Astrocyte (in vitro differentiated cells and primary cell): ENCODE results near the gene PARPBP. TPM values are rescaled to one million over a fixed set of nuclear protein-coding genes. Genes with fewer than 3 reads are reported as not detected.

Experiments used
- DNase-seq: peaks from one replicate; pipeline ENCODE4 v3.0.0-alpha.2; 2010; ENCODE audit warnings: low read depth
- FAIRE-seq: peaks from 2 replicates; lab custom pipeline; 2011; peaks lifted over from hg19 to GRCh38; lab: Jason Lieb, UNC
- H2AFZ ChIP-seq: 2 replicates; pipeline ENCODE4 v1.6.0; 2012; ENCODE audit warnings: low read depth, low read length, inconsistent platforms
- H3K27ac ChIP-seq: 2 replicates; pipeline ENCODE4 v1.5.1; 2011; ENCODE audit warnings: low read depth, low read length, inconsistent platforms
- H3K27me3 ChIP-seq: 2 replicates; pipeline ENCODE4 v1.6.0; 2011; ENCODE audit warnings: low read length, inconsistent platforms; ENCODE audit not compliant: insufficient read depth
- H3K36me3 ChIP-seq: 2 replicates; pipeline ENCODE4 v1.5.1; 2011; ENCODE audit warnings: low read length, inconsistent platforms; ENCODE audit not compliant: insufficient read depth
- H3K4me1 ChIP-seq: 2 replicates; pipeline ENCODE4 v1.5.1; 2011; ENCODE audit warnings: low read length, inconsistent platforms; ENCODE audit not compliant: insufficient read depth
- H3K4me2 ChIP-seq: 2 replicates; pipeline ENCODE4 v1.6.0; 2012; ENCODE audit warnings: low read length, inconsistent platforms
- H3K4me3 ChIP-seq: 2 replicates; pipeline ENCODE4 v1.5.1; 2011; ENCODE audit warnings: low read depth, mild to moderate bottlenecking, low read length, inconsistent platforms; ENCODE audit not compliant: insufficient read depth
- H3K79me2 ChIP-seq: 2 replicates; pipeline ENCODE4 v1.6.0; 2012; ENCODE audit warnings: mild to moderate bottlenecking, low read length, inconsistent platforms; ENCODE audit not compliant: insufficient read depth
- H3K9ac ChIP-seq: 2 replicates; pipeline ENCODE4 v1.6.0; 2012; ENCODE audit warnings: mild to moderate bottlenecking, low read length, inconsistent platforms
- H3K9me3 ChIP-seq: 2 replicates; pipeline ENCODE4 v1.5.1; 2012; ENCODE audit warnings: low read depth, mild to moderate bottlenecking, low read length, inconsistent platforms; ENCODE audit not compliant: insufficient read depth
- H4K20me1 ChIP-seq: 2 replicates; pipeline ENCODE4 v1.6.0; 2012; ENCODE audit warnings: low read length, inconsistent platforms; ENCODE audit not compliant: insufficient read depth
- H3K27ac Mint-ChIP-seq: one replicate; pipeline ENCODE4 v1.8.0; 2021; ENCODE audit warnings: mild to moderate bottlenecking, mixed read lengths; ENCODE audit not compliant: unreplicated experiment
- H3K27me3 Mint-ChIP-seq: one replicate; pipeline ENCODE4 v1.8.0; 2021; ENCODE audit warnings: low read depth, mixed read lengths; ENCODE audit not compliant: unreplicated experiment
- H3K36me3 Mint-ChIP-seq: one replicate; pipeline ENCODE4 v1.8.0; 2021; ENCODE audit warnings: low read depth, mixed read lengths; ENCODE audit not compliant: unreplicated experiment
- H3K4me1 Mint-ChIP-seq: one replicate; pipeline ENCODE4 v1.8.0; 2021; ENCODE audit warnings: low read depth, mixed read lengths; ENCODE audit not compliant: unreplicated experiment
- H3K4me3 Mint-ChIP-seq: one replicate; pipeline ENCODE4 v1.8.0; 2021; ENCODE audit warnings: mild to moderate bottlenecking, moderate library complexity, mixed read lengths; ENCODE audit not compliant: unreplicated experiment
- H3K9me3 Mint-ChIP-seq: one replicate; pipeline ENCODE4 v1.8.0; 2021; ENCODE audit warnings: mild to moderate bottlenecking, mixed read lengths; ENCODE audit not compliant: unreplicated experiment
- EZH2 ChIP-seq: IDR thresholded peaks from 2 replicates; pipeline ENCODE4 v1.6.1; 2012; ENCODE audit warnings: mild to moderate bottlenecking, low read length, inconsistent platforms; ENCODE audit not compliant: insufficient read depth
- total RNA-seq: library from RNA; stranded (reverse); gene quantifications from 2 replicates; pipeline ENCODE4 v1.2.1, GENCODE V29; 2021
- TF ChIP-seq, protein P1 (sequence below): IDR thresholded peaks from 2 replicates; pipeline ENCODE4 v1.5.1; 2011; ENCODE audit warnings: low read depth, mild to moderate bottlenecking, inconsistent platforms, low read length, moderate library complexity; ENCODE audit not compliant: insufficient read depth

Gene PARPBP
- total RNA-seq, 1 donor from 2014 or later = 5.8 TPM

DNA sequence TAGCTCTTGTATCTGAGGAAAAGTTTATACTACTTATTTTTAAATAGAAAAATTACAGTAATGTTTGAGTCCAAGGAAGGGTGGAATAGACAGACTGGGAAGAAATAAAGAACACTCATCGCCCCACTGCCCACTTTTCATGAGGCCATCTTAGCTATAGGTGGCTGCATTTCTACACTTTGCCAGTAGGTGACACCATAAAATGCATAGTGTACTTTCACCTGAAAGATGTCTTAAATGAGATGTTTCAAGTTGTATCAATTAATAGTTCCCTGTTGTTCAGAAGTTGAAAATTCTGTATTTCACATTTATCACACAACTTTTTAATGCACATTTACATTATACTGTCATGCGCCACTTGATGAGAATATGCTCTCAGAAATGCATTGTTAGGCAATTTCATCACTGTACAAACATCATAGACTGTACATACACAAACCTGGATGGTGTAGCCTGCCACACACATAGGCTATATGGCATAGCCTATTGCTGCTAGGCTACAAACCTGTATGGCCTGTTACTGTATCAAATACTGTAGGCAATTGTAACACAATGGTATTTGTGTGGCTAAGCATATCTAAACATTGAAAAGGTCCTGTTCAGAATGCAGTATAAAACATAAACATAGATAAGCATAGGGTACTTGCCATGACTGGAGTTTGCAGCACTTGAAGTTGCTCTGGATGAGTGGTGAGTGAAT is 50.1 kb downstream of the PARPBP start:
- Mint-ChIP-seq H3K27ac (no peak overlapping the region), H3K9me3 (no peaks in the 10 kb centered on the region), H3K36me3 (no peaks in the 10 kb centered on the region), H3K27me3 (no peaks in the 10 kb centered on the region), H3K4me3 (no peak overlapping the region), H3K4me1 (peaks cover 11% of the 10 kb centered on the region)
- no peak overlapping the region for H2AFZ ChIP-seq
- H3K9ac ChIP-seq = no peak overlapping the region
- H3K4me1 ChIP-seq = no peaks in the 10 kb centered on the region
- H3K9me3 ChIP-seq = no peaks in the 10 kb centered on the region
- H3K4me3 ChIP-seq = no peak overlapping the region
- no peaks in the 10 kb centered on the region for H4K20me1 ChIP-seq
- no peaks in the 10 kb centered on the region for H3K79me2 ChIP-seq
- DNase-seq (no peak), FAIRE-seq (peak; percentile 95)
- TF ChIP-seq EZH2 = no peak
- TF ChIP-seq, protein P1, sequence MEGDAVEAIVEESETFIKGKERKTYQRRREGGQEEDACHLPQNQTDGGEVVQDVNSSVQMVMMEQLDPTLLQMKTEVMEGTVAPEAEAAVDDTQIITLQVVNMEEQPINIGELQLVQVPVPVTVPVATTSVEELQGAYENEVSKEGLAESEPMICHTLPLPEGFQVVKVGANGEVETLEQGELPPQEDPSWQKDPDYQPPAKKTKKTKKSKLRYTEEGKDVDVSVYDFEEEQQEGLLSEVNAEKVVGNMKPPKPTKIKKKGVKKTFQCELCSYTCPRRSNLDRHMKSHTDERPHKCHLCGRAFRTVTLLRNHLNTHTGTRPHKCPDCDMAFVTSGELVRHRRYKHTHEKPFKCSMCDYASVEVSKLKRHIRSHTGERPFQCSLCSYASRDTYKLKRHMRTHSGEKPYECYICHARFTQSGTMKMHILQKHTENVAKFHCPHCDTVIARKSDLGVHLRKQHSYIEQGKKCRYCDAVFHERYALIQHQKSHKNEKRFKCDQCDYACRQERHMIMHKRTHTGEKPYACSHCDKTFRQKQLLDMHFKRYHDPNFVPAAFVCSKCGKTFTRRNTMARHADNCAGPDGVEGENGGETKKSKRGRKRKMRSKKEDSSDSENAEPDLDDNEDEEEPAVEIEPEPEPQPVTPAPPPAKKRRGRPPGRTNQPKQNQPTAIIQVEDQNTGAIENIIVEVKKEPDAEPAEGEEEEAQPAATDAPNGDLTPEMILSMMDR = peak; percentile 77
- no peaks in the 10 kb centered on the region for H3K27me3 ChIP-seq
- no peak overlapping the region for H3K27ac ChIP-seq
- H3K36me3 ChIP-seq = no peaks in the 10 kb centered on the region
- H3K4me2 ChIP-seq = no peak overlapping the region

DNA sequence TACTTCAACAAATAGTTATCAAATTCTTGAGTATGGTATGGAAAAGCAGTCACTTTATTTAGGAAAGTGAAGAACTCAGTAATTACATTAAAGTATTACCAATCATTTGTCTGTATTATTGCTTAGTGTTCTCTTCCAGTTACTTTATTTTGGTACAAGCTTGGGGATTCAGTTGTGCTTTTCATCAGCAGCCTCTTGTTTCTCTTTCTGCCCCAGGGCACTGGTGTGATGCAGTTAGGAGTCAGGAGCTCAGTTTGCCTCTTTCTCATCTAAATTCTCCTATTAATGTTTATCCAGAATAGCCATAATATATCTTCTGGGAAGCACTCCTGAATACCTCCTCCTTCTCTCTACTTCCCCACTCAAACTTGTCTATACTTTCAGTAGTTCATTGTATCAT is 52.0 kb downstream of the PARPBP start:
- Histone ChIP-seq H3K4me2 (no peak overlapping the region), H4K20me1 (no peaks in the 10 kb centered on the region), H3K4me3 (no peak overlapping the region), H3K4me1 (no peaks in the 10 kb centered on the region), H3K36me3 (no peaks in the 10 kb centered on the region), H3K9me3 (no peaks in the 10 kb centered on the region), H3K79me2 (no peaks in the 10 kb centered on the region), H3K9ac (no peak overlapping the region), H2AFZ (no peak overlapping the region), H3K27me3 (no peaks in the 10 kb centered on the region), H3K27ac (peak overlapping the region; percentile 16)
- Mint-ChIP-seq H3K27me3 (no peaks in the 10 kb centered on the region), H3K9me3 (no peaks in the 10 kb centered on the region), H3K36me3 (no peaks in the 10 kb centered on the region), H3K4me1 (peaks cover 11% of the 10 kb centered on the region), H3K27ac (peak overlapping the region; percentile 27), H3K4me3 (no peak overlapping the region)
- FAIRE-seq (no peak), DNase-seq (no peak)
- TF ChIP-seq, protein P1 = no peak
- no peak for TF ChIP-seq EZH2

DNA sequence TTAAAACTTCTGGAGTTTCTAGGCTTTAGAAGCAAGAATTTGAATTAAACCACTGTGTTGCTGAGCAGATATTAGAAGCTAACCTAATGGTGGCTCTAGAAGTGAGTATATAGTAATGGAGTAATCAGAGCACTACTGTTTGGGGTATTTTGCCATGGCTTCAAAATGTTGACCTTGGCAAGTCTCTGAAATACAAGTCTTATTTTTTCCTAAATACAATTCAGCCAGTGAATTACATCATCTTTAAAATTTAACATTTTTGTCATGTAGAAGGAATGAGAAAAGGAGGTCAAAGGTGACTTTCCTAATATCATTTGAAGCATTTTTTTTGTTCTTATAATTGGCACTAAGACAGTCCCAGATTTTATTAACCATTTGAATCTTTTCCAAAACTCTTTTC is 52.5 kb downstream of the PARPBP start:
- Histone ChIP-seq H2AFZ (no peak overlapping the region), H3K9ac (no peak overlapping the region), H3K4me1 (no peaks in the 10 kb centered on the region), H3K27me3 (no peaks in the 10 kb centered on the region), H3K4me2 (no peak overlapping the region), H3K79me2 (no peaks in the 10 kb centered on the region), H3K4me3 (no peak overlapping the region), H3K27ac (peak overlapping the region; percentile 16), H3K9me3 (no peaks in the 10 kb centered on the region), H3K36me3 (no peaks in the 10 kb centered on the region), H4K20me1 (no peaks in the 10 kb centered on the region)
- Mint-ChIP-seq H3K27me3 (no peaks in the 10 kb centered on the region), H3K4me1 (peaks cover 11% of the 10 kb centered on the region), H3K36me3 (no peaks in the 10 kb centered on the region), H3K27ac (peak overlapping the region; percentile 27), H3K9me3 (no peaks in the 10 kb centered on the region), H3K4me3 (no peak overlapping the region)
- DNase-seq (peak; percentile 46), FAIRE-seq (no peak)
- no peak for TF ChIP-seq EZH2
- TF ChIP-seq, protein P1 = no peak
